ENCODE measurements around the gene ARHGEF12. TPM values are rescaled to one million over a fixed set of nuclear protein-coding genes. Genes with fewer than 3 reads are reported as not detected.
A peak's percentile ranks its signal among the peaks of the same experiment; 100 is the strongest.

Gene ARHGEF12
- total RNA-seq, 1 donor from 2014 or later, result 36.5 TPM

GRCh38 chr11:120339394-120339890, 3.2 kb downstream of the ARHGEF12 start:
- H3K4me3 ChIP-seq (ENCODE audit: low read depth, low read length), result peak overlapping the region; percentile 63
- TF ChIP-seq, protein P1, sequence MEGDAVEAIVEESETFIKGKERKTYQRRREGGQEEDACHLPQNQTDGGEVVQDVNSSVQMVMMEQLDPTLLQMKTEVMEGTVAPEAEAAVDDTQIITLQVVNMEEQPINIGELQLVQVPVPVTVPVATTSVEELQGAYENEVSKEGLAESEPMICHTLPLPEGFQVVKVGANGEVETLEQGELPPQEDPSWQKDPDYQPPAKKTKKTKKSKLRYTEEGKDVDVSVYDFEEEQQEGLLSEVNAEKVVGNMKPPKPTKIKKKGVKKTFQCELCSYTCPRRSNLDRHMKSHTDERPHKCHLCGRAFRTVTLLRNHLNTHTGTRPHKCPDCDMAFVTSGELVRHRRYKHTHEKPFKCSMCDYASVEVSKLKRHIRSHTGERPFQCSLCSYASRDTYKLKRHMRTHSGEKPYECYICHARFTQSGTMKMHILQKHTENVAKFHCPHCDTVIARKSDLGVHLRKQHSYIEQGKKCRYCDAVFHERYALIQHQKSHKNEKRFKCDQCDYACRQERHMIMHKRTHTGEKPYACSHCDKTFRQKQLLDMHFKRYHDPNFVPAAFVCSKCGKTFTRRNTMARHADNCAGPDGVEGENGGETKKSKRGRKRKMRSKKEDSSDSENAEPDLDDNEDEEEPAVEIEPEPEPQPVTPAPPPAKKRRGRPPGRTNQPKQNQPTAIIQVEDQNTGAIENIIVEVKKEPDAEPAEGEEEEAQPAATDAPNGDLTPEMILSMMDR (conservative IDR thresholded peaks at IDR 0.05; ENCODE audit: low read depth, low read length), result no peak
- no peak for DNase-seq (ENCODE audit: low read depth)

GRCh38 chr11:120340529-120340928, 4.3 kb downstream of the ARHGEF12 start:
- TF ChIP-seq, protein P1 (conservative IDR thresholded peaks at IDR 0.05; ENCODE audit: low read depth, low read length), result no peak
- DNase-seq (ENCODE audit: low read depth), result no peak
- peak overlapping the region; percentile 63 for H3K4me3 ChIP-seq (ENCODE audit: low read depth, low read length)

DNA sequence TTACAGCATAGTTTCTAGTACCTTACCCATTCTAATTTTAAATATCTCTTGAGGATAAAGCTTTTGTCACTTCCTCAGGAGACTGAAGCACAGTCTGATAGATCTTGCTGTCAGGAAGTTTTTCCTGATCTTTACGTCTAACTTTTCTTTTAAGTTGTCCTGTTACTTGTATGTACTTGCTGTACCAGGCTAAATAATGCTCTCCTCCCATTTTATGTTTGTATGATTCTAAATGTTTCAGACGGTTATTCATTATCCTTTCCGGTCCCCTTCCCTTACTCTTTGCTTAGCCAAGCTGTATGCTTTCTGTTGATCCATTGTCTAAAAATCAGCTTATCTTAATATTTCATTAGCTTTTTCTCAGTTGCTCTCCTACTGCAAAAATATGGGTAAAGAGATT, 6.0 kb downstream of the ARHGEF12 start:
- TF ChIP-seq, protein P1 (conservative IDR thresholded peaks at IDR 0.05; ENCODE audit: low read depth, low read length), result no peak
- H3K4me3 ChIP-seq (ENCODE audit: low read depth, low read length), result peak overlapping the region; percentile 2
- DNase-seq (ENCODE audit: low read depth), result no peak

- H3K4me3 ChIP-seq (ENCODE audit: low read depth, low read length), result no peak overlapping the region
- TF ChIP-seq, protein P1 (conservative IDR thresholded peaks at IDR 0.05; ENCODE audit: low read depth, low read length), result no peak
- DNase-seq (ENCODE audit: low read depth), result no peak
Observed at GRCh38 chr11:120342678-120343077, 6.5 kb downstream of the ARHGEF12 start.

DNA sequence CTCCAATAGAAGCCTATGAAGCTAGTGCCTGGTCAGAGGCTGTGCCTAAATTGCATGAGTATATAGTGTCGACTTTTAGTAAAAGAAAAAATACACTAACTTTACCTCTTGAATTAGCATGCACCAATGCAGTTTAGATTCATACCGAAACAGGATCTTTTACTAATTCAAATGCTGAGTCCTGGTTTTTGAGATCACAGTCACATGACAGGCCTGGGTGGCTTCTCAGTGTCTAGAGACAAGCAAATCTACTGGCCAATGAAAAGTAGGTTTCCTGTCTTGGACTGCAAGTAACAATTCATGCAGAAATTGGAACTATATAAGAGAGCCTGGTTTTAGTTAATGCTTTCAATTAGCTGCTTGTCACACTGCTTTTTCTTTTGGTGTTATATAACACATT, 7.2 kb downstream of the ARHGEF12 start:
- TF ChIP-seq, protein P1 (conservative IDR thresholded peaks at IDR 0.05; ENCODE audit: low read depth, low read length), result no peak

DNA sequence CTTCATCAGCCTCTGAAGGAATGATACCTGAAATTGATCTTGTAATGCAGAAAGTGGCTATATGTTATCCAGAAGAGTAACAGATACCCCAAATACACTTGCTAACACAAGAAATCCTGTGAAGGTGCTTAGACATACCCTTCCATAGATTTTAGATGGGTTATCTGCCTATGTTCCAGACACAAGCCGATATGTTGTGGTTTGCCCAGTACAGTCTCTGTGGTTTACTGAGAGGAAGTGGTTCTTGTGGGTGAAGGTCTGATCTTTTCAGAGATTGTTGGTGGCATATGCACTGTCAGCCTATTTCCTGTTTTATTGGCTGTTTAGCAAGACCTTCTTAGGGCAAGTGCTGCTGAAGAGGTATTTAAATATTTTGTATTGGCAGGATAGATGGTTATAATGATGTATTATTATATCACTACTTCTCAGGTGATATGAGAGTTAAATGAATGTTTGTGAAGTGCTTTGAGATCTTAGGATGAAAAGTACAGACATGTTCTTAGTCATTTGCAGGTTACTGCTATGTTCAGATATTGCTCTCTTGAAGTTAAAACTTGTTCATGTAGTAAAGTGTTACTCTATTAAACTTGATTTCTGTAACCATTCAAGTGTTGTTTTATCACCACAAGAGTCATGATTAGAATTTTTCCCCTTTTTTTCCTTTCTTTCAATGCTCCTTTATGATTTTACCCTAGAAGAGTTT, 8.2 kb downstream of the ARHGEF12 start:
- no peak for DNase-seq (ENCODE audit: low read depth)
- no peak overlapping the region for H3K4me3 ChIP-seq (ENCODE audit: low read depth, low read length)
- TF ChIP-seq, protein P1 (conservative IDR thresholded peaks at IDR 0.05; ENCODE audit: low read depth, low read length), result no peak

More for the DNA sequence above, 7.2 kb downstream of the ARHGEF12 start:
- no peak overlapping the region for H3K4me3 ChIP-seq (ENCODE audit: low read depth, low read length)
- no peak for DNase-seq (ENCODE audit: low read depth)

DNA sequence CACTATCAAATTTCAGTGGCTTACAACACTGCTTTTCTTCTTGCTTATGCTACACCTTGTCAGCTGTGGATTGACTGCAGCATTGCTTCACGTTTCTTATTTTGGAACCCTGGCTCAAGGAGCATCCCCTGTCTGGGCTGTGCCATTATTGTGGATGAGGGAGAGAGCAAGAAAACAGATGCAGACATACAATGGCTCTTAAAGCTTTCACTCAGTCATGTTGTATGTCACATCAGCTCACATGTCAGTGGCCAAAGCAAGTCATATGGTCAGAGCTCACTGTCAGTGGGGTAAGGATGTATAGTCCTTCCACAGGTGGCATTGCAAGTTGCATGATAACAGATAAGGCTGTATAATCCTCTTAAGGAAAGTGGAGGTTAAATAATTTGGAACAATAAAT, 10.0 kb downstream of the ARHGEF12 start:
- TF ChIP-seq, protein P1 (conservative IDR thresholded peaks at IDR 0.05; ENCODE audit: low read depth, low read length), result no peak
- H3K4me3 ChIP-seq (ENCODE audit: low read depth, low read length), result no peak overlapping the region
- DNase-seq (ENCODE audit: low read depth), result no peak

Data from epithelial cell of proximal tubule (primary cell).